Ovary (tissue), 3 donors: Measurements from ENCODE around the gene KCNA2.

ENCODE experiments used
- CTCF ChIP-seq, 3 donors: fragments of 450-650 bp in 2 of 3; fragments of 200-600 bp in 1 of 3; IDR thresholded peaks; one replicate each; pipeline versions ENCODE4 v1.5.1 to v1.8.0; 2016 to 2022; ENCODE audit warnings: antibody characterized with exemption in 3 of 3, mild to moderate bottlenecking in 1 of 3
- EP300 ChIP-seq: sonication (generic); formaldehyde crosslinking; IDR thresholded peaks from one replicate; pipeline ENCODE4 v1.6.1; 2017; ENCODE audit warnings: antibody characterized with exemption
- POLR2A ChIP-seq: fragments of 450-650 bp; IDR thresholded peaks from one replicate; pipeline ENCODE4 v1.6.1; 2017; ENCODE audit warnings: antibody characterized with exemption, mild to moderate bottlenecking, moderate library complexity
- donor health status: DM: no; HTN: no; CAD: no.

- TF ChIP-seq POLR2A: no peak
- TF ChIP-seq CTCF (IDR thresholded peaks at IDR 0.05): no peak
- TF ChIP-seq EP300: no peak
Observed at GRCh38 chr1:110617589-110617988, 11.4 kb upstream of the KCNA2 start.
